Measurements from ENCODE around the gene EPAS1.

EPAS1 gene

DNA sequence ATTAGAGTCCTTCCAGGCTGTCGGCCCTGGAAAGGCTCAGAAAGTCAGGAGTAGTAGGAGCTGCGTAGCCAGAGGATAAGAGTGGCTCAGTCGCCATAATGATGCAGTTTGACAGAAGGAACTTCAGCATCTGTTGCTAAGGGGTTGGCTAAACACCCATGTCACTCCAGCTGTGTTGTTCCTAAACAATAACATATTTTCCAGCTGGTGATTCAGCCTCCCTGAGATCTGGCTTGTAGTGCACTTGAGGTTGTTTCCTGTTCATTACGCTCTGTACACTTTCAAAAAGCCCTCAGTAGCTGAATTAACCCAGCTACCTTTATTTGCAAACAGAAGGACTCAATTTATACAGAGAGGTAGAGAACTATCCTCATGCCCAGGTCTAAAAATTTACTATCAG is 39.7 kb upstream of the EPAS1 start:
- FAIRE-seq (no peak), DNase-seq (ENCODE audit: insufficient read length, low spot score) (no peak)
- TF ChIP-seq, protein P1, sequence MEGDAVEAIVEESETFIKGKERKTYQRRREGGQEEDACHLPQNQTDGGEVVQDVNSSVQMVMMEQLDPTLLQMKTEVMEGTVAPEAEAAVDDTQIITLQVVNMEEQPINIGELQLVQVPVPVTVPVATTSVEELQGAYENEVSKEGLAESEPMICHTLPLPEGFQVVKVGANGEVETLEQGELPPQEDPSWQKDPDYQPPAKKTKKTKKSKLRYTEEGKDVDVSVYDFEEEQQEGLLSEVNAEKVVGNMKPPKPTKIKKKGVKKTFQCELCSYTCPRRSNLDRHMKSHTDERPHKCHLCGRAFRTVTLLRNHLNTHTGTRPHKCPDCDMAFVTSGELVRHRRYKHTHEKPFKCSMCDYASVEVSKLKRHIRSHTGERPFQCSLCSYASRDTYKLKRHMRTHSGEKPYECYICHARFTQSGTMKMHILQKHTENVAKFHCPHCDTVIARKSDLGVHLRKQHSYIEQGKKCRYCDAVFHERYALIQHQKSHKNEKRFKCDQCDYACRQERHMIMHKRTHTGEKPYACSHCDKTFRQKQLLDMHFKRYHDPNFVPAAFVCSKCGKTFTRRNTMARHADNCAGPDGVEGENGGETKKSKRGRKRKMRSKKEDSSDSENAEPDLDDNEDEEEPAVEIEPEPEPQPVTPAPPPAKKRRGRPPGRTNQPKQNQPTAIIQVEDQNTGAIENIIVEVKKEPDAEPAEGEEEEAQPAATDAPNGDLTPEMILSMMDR (IDR thresholded peaks at IDR 0.05; ENCODE audit: insufficient read depth, missing control alignments): no peak

DNA sequence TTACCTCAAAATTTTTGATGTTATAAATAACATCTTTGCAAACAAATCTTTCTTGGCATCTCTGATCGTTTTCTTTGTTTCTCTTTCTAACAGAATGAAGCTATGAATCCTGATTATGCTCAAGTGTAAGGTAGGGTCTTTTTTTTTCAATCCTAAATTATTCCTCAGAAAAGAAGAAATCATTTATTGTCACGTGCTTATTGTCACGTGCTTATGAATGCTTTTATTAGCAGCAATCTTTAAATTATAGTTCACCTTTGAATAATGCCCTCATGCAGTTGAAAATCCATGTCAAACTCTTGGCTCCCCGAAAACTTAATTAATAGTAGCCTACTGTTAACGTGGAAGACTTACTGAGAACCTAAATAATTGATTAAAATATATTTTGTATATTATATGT is 39.2 kb upstream of the EPAS1 start:
- no peak for FAIRE-seq
- TF ChIP-seq, protein P1 (IDR thresholded peaks at IDR 0.05; ENCODE audit: insufficient read depth, missing control alignments): no peak
- DNase-seq (ENCODE audit: insufficient read length, low spot score): no peak

DNA sequence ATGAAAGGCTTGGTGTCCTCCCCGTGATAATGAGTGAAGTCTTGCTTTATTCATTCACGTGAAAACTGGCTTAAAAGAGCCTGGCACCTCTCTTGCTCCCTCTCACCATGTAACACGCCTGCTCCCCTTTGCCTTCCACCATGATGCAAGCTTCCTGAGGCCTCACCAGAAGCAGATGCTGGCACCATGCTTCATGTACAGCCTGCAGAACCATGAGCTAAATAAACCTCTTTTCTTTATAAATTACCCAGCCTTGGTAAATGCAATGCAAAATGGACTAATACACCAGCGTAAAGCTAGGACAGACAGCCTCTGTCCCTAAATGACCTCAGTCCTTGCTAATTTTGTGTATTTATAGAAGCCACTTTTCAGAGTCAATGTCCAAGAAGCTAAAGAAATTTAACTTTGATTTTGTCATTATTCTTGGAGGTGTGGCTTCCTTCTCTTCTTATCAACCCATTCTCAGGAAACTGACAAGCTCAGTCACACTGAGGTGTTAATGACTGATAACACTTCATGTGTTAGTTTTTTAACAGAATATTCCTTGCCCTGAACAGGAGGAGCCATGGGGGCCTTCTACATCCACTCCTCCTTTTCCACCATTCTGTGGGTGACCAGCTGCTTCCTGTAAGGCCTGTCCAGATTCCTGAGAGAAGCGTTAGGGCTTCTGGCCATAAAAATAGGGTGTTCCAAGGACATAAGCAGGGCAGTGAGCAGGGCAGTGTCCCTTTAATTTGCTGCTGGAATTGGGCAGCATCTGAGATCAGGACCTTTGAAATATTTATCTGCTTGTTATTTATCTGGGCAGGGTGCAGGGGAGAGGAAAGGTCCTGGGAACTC is 38.0 kb upstream of the EPAS1 start:
- FAIRE-seq (no peak), DNase-seq (ENCODE audit: insufficient read length, low spot score) (no peak)
- TF ChIP-seq, protein P1 (IDR thresholded peaks at IDR 0.05; ENCODE audit: insufficient read depth, missing control alignments): no peak

DNA sequence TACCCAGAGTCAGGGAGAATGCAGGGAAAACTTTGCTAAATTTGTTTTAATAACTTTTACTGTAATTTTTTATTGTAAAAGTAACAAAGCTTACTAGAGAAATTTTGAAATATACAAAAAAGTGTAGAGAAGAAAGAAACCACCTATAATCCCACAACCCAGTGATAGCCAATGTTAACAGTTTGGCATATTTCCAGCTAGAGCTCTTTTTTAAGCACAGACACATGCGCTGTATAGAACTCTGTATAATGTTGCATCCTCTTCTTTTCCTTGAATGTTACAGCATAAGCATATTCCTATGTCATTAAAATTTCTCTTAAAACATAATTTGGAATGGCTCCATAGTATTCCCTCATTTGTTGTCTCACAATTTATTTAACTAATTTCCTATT is 37.4 kb upstream of the EPAS1 start:
- DNase-seq (ENCODE audit: insufficient read length, low spot score): no peak
- TF ChIP-seq, protein P1 (IDR thresholded peaks at IDR 0.05; ENCODE audit: insufficient read depth, missing control alignments): no peak
- no peak for FAIRE-seq

DNA sequence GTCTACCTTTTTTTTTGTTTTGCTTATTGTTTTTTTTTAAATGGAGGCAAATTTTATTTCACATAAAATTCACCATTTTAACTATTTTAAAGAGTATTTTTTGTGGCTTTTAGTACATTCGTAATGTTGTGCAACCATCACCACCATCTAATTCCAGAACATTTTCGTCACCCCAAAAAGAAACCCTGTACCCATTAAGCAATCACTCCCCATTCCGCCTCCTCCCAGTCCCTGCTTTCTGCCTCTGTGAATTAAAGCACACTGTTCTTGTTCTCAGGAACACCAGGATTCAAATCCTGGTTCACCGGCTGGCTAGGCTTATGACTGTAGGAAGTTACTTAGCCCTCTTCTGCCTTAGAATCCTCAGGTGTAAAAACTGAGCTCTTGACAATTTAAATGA is 36.9 kb upstream of the EPAS1 start:
- TF ChIP-seq, protein P1 (IDR thresholded peaks at IDR 0.05; ENCODE audit: insufficient read depth, missing control alignments): no peak
- no peak for FAIRE-seq
- no peak for DNase-seq (ENCODE audit: insufficient read length, low spot score)

DNA sequence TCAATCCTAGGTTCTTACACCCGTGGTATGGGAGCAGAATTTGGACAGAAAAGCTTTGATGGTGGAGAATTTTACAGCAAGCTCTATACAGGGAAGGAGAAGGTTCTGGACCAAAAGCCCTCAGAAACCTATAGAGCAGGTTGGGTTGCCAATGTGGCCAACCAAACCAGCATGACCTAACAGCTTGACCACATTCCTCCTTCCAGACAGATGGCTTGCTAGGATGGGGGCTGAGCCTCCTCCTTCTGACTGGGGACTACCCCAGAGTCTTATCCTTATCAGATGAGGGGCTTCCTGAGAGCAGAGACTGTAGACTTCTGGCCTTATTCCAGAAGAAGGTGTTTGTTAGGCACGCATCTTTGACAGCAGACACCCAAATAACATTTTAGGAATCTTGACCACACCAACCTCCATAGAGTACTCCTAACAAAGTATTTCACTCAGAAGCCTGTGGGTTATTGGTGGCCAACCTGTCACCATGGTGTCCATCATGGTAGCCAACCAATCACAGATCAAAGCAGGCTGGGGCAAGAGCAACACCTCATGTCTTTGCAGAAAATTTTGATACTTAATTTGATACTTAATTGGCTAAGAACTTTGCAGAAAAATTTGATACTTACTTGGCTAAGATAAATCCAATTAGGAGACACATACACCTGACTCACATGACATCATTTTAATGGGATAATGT is 34.8 kb upstream of the EPAS1 start:
- TF ChIP-seq, protein P1 (IDR thresholded peaks at IDR 0.05; ENCODE audit: insufficient read depth, missing control alignments): no peak
- no peak for FAIRE-seq

DNA sequence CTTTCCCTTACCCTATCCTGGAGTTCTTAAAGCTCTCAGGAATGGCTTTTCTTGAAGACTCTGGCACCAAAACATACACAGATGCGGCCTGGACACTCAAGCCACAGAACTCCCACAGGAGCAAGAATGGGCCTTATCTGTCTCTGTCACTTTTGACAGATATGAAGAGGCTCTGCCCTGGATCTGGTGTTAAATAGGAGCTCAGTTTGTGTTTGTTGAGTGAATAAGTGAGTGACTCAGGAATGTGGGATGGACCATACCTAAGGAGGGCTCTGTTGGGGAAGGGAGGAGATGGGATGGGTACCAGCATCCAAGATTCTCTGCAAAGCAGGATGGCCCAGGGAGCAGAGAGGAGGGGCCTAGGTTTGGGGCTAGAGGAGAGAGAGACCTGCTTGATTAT is 33.9 kb upstream of the EPAS1 start:
- TF ChIP-seq, protein P1 (IDR thresholded peaks at IDR 0.05; ENCODE audit: insufficient read depth, missing control alignments): no peak
- DNase-seq (ENCODE audit: insufficient read length, low spot score): no peak
- no peak for FAIRE-seq

More for the DNA sequence above, 34.8 kb upstream of the EPAS1 start:
- no peak for DNase-seq (ENCODE audit: insufficient read length, low spot score)

Data from D721Med (cell line).